Lower lobe of right lung (tissue), 2 donors: ENCODE data around the gene NAALADL2. TPM values are rescaled to one million over a fixed set of nuclear protein-coding genes. Genes with fewer than 3 reads are reported as not detected.

Experiments
- ATAC-seq, 2 donors: fragments of 200-7000 bp; cut with Tn5 transposase; one replicate each; pipeline ENCODE4 v1.9.1; 2020 to 2022; ENCODE audit warnings: mild to moderate bottlenecking in 2 of 2, moderate library complexity in 2 of 2
- DNase-seq: peaks from one replicate; pipeline ENCODE4 v3.0.0-alpha.2; 2020
- H3K27ac ChIP-seq: fragments of 200-600 bp; one replicate; pipeline ENCODE4 v1.8.0; 2022
- H3K27me3 ChIP-seq: fragments of 200-600 bp; one replicate; pipeline ENCODE4 v1.8.0; 2022; ENCODE audit warnings: low read depth
- H3K36me3 ChIP-seq: fragments of 200-600 bp; one replicate; pipeline ENCODE4 v1.8.0; 2022; ENCODE audit warnings: mild to moderate bottlenecking
- H3K4me1 ChIP-seq: fragments of 200-600 bp; one replicate; pipeline ENCODE4 v1.8.0; 2022
- H3K4me3 ChIP-seq: fragments of 200-600 bp; one replicate; pipeline ENCODE4 v1.8.0; 2022; ENCODE audit warnings: mild to moderate bottlenecking
- H3K9me3 ChIP-seq: fragments of 200-600 bp; one replicate; pipeline ENCODE4 v1.8.0; 2022
- intact Hi-C: fragments of 100-400 bp; cut with DNase I; formaldehyde crosslinking; loops from one replicate; pipeline ENCODE4 v1.11.0; 2022
- total RNA-seq: library from RNA; stranded (reverse); fragmentation: NEBNext Ultra II Directional; extraction: Animal tissue kit (Norgen Biotek cat#: 25700); gene quantifications from one replicate; pipeline ENCODE4 v1.2.1, GENCODE V29; 2021
- TF ChIP-seq, protein P1 (sequence below): fragments of 200-600 bp; IDR thresholded peaks from one replicate; pipeline ENCODE4 v1.8.0; 2022; ENCODE audit warnings: antibody characterized with exemption, mild to moderate bottlenecking
- donor health status: DM: no; HTN: yes; CAD: no; lungs with severe emphysema.

The NAALADL2 gene
- total RNA-seq, 1 donor from 2014 or later = 9.8 TPM

DNA sequence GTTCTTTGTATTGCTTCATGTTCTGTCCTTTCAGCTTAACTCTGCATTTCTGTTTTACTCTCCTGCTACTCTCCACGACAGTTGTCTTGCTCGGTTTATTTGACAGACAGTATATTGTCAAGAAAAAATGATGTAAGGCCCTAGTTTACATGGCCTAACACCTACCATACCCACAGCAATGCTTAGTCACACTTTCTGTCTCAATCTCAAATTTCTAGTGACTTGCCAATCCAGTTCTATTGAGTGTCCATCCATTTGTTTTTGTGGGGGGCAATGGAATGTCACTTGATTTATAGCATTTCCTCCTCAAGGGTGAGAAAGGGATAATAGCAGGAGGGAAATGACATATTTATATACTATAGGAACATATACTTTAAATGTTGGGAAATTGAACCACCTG lies 676.2 kb downstream of the NAALADL2 start:
- Histone ChIP-seq H3K27me3 (no peaks in the 10 kb centered on the region), H3K36me3 (no peaks in the 10 kb centered on the region), H3K4me1 (no peaks in the 10 kb centered on the region), H3K9me3 (no peaks in the 10 kb centered on the region), H3K4me3 (no peak overlapping the region), H3K27ac (no peak overlapping the region)
- DNase-seq (no peak), ATAC-seq (no peak)
- intact Hi-C loops = no loop called here
- TF ChIP-seq, protein P1, sequence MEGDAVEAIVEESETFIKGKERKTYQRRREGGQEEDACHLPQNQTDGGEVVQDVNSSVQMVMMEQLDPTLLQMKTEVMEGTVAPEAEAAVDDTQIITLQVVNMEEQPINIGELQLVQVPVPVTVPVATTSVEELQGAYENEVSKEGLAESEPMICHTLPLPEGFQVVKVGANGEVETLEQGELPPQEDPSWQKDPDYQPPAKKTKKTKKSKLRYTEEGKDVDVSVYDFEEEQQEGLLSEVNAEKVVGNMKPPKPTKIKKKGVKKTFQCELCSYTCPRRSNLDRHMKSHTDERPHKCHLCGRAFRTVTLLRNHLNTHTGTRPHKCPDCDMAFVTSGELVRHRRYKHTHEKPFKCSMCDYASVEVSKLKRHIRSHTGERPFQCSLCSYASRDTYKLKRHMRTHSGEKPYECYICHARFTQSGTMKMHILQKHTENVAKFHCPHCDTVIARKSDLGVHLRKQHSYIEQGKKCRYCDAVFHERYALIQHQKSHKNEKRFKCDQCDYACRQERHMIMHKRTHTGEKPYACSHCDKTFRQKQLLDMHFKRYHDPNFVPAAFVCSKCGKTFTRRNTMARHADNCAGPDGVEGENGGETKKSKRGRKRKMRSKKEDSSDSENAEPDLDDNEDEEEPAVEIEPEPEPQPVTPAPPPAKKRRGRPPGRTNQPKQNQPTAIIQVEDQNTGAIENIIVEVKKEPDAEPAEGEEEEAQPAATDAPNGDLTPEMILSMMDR = no peak

DNA sequence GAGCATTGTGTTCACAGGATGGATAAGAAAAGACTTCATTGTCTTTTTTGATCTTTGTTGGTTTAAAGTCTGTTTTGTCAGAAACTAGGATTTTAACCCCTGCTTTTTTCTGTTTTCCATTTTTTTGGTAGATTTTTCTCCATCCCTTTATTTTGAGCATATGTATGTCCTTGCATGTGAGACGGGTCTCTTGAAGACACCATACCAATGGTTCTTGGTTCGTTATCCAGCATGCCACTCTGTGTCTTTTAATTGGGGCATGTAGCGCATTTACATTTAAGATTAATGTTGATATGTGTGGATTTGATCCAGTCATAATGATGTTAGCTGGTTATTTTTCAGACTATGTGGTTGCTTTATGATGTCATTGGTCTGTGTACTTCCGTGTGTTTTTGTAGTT lies 687.0 kb downstream of the NAALADL2 start:
- no peaks in the 10 kb centered on the region for H3K27me3 ChIP-seq
- ATAC-seq (no peak), DNase-seq (no peak)
- H3K9me3 ChIP-seq = no peaks in the 10 kb centered on the region
- TF ChIP-seq, protein P1 = no peak
- no peak overlapping the region for H3K27ac ChIP-seq
- no peaks in the 10 kb centered on the region for H3K4me1 ChIP-seq
- H3K4me3 ChIP-seq = no peak overlapping the region
- intact Hi-C loops = no loop called here
- H3K36me3 ChIP-seq = no peaks in the 10 kb centered on the region

DNA sequence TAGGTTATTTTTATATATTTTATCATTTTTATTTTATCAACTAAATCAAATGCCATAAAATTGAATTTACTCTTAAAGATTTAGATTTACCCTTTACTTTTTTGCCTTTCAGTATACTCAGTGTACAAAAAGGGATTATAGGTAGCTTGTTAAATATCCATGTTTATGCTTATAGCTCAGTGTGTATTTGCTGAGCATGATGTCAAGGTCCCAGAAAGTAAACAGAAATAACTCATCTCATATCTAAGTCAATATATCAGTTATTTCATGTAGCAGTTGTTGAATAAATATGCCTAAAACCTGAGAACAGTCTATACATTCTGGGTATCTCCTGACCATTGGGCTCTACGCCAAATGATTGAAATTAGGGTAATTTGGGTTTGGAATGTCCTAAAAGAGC lies 693.8 kb downstream of the NAALADL2 start:
- no peak overlapping the region for H3K4me3 ChIP-seq
- no peak overlapping the region for H3K27ac ChIP-seq
- no peaks in the 10 kb centered on the region for H3K27me3 ChIP-seq
- H3K9me3 ChIP-seq = no peaks in the 10 kb centered on the region
- TF ChIP-seq, protein P1 = no peak
- intact Hi-C loops = no loop called here
- no peak for ATAC-seq
- H3K4me1 ChIP-seq = no peaks in the 10 kb centered on the region
- H3K36me3 ChIP-seq = no peaks in the 10 kb centered on the region
- DNase-seq = no peak

DNA sequence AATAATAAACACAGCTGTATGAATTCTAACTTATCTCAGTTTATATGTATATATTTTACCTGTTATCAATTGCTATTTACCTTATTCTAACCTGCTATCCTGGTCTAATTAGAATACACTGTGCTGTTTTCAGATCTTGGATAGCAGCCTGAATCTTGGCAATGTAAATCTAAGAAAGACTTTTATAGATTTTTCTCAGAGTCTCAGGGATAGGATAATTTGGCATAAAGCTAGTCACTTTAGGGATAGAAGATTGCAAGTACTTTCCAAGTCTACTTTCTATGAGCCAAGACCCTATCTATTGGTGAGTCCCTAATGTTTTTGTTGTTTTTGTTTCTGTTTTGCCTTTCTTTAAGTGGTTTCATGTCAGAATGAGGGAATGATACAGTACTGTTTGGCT lies 695.7 kb downstream of the NAALADL2 start:
- intact Hi-C loops = no loop called here
- DNase-seq = no peak

DNA sequence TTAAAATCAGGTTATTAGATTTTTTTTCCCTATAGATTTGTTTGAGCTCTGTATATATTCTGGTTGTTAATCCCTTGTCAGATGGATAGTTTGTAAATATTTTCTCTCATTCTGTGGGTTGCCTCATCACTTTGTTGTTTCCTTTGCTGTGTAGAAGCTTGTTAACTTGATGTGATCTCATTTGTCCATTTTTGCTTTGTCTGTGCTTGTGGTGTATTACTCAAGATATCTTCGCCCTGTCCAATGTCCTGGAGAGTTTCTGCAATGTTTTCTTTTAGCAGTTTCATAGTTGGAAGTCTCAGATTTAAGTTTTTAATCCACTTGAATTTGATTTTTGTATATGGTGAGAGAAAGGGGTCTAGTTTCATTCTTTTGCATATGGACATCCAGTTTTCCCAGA lies 699.1 kb downstream of the NAALADL2 start:
- no peaks in the 10 kb centered on the region for H3K9me3 ChIP-seq
- no peak for ATAC-seq
- H3K27me3 ChIP-seq = no peaks in the 10 kb centered on the region
- DNase-seq = no peak
- TF ChIP-seq, protein P1 = no peak
- no peak overlapping the region for H3K27ac ChIP-seq
- intact Hi-C loops = no loop called here
- H3K36me3 ChIP-seq = no peaks in the 10 kb centered on the region
- no peak overlapping the region for H3K4me3 ChIP-seq
- no peaks in the 10 kb centered on the region for H3K4me1 ChIP-seq

More for the DNA sequence above, 695.7 kb downstream of the NAALADL2 start:
- TF ChIP-seq, protein P1 = no peak
- Histone ChIP-seq H3K27me3 (no peaks in the 10 kb centered on the region), H3K4me1 (no peaks in the 10 kb centered on the region), H3K27ac (no peak overlapping the region), H3K4me3 (no peak overlapping the region), H3K9me3 (no peaks in the 10 kb centered on the region), H3K36me3 (no peaks in the 10 kb centered on the region)
- no peak for ATAC-seq

DNA sequence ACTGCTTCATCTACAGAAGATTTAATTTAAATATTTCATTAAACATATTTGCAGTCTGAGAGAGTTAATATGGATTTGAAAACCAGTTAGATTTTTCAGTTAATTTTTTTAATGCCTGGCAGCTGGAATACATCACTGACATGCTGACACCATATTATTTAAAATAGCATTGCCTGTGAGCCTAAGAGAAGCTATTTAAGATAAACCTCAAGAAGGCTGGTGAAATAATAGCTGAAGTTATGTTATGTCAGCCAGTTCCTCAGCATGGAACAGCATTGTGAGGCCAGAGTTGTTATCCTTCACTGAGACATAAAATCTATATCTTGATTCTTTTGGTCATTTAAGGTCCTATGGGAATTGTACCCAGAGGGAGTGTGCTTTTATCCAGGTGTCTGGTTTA lies 705.2 kb downstream of the NAALADL2 start:
- H3K27ac ChIP-seq = no peak overlapping the region
- H3K27me3 ChIP-seq = no peaks in the 10 kb centered on the region
- TF ChIP-seq, protein P1 = no peak
- no peak overlapping the region for H3K4me3 ChIP-seq
- ATAC-seq = no peak
- H3K4me1 ChIP-seq = no peaks in the 10 kb centered on the region
- intact Hi-C loops = no loop called here
- DNase-seq = no peak
- H3K36me3 ChIP-seq = no peaks in the 10 kb centered on the region
- H3K9me3 ChIP-seq = no peaks in the 10 kb centered on the region
